Endothelial cell of umbilical vein (primary cell): ENCODE results near the gene CRHR1.

Source experiments
- EZH2 ChIP-seq: IDR thresholded peaks from 2 replicates; pipeline ENCODE4 v1.6.1; 2012; ENCODE audit warnings: borderline replicate concordance, low read depth, mild to moderate bottlenecking, moderate library complexity, low read length, inconsistent platforms; ENCODE audit not compliant: severe bottlenecking
- FOS ChIP-seq: IDR thresholded peaks from 2 replicates; pipeline ENCODE4 v1.6.1; 2011; ENCODE audit warnings: mild to moderate bottlenecking, low read length, moderate library complexity, borderline replicate concordance; ENCODE audit not compliant: insufficient read depth
- JUN ChIP-seq: IDR thresholded peaks from 2 replicates; pipeline ENCODE4 v1.6.1; 2011; ENCODE audit warnings: borderline replicate concordance, low read depth; ENCODE audit not compliant: insufficient read length, insufficient read depth
- MYC ChIP-seq: IDR thresholded peaks from one replicate; pipeline ENCODE4 v1.6.1; 2011; ENCODE audit warnings: mild to moderate bottlenecking, low read depth, low read length
- POLR2A ChIP-seq: IDR thresholded peaks from 2 replicates; pipeline ENCODE4 v1.6.1; 2012; ENCODE audit warnings: low read depth, mild to moderate bottlenecking, control low read depth, low read length
- POLR2AphosphoS5 ChIP-seq: IDR thresholded peaks from 2 replicates; pipeline ENCODE4 v1.6.1; 2012; ENCODE audit warnings: low read depth, mild to moderate bottlenecking, control low read depth, low read length, moderate library complexity; ENCODE audit not compliant: insufficient read depth
- TF ChIP-seq, protein P1 (sequence below), 2 donors: IDR thresholded peaks; 1 replicate in 1 of 2; 2 replicates in 1 of 2; pipeline ENCODE4 v1.5.1; 2011; ENCODE audit warnings: low read length in 2 of 2, mild to moderate bottlenecking in 2 of 2, moderate library complexity in 2 of 2, control low read depth in 1 of 2, inconsistent platforms in 1 of 2, low read depth in 1 of 2; ENCODE audit not compliant: insufficient read depth in 1 of 2; ENCODE audit errors: extremely low read depth in 1 of 2
- TF ChIP-seq, protein P2 (sequence below): IDR thresholded peaks from 2 replicates; pipeline ENCODE4 v1.6.1; 2011; ENCODE audit not compliant: insufficient read depth, insufficient read length

DNA sequence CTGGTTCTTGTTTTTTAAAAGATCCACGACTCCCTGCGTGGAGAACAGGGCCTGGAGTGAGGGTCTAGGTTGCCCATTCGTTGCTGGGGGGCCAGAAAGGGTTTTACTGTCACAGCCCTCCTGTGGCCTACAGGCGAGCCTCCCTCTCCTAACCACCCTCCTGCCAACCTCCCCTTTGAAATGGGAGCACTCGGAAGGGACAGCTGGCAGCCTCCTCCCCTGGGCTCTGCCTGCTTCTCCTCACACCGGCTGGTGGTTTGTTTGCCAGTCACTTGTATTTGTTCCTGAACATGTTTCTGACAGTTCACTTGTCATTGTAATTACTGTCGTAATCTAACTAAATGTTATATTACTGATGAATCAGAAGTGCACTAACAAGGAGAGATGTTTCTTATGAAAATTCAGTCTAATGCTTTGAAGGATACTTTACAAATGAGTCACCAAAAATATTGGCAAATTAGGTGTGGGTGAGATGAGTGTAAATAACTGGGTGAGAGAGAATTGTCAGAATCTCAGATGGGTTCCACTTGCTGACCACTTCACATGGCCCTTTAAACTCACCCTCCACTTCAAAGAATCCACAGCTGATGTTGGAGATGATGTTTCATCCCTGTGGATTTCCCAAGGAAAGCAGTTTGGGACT lies 57.9 kb downstream of the CRHR1 start:
- no peak for TF ChIP-seq POLR2A
- TF ChIP-seq, protein P1, sequence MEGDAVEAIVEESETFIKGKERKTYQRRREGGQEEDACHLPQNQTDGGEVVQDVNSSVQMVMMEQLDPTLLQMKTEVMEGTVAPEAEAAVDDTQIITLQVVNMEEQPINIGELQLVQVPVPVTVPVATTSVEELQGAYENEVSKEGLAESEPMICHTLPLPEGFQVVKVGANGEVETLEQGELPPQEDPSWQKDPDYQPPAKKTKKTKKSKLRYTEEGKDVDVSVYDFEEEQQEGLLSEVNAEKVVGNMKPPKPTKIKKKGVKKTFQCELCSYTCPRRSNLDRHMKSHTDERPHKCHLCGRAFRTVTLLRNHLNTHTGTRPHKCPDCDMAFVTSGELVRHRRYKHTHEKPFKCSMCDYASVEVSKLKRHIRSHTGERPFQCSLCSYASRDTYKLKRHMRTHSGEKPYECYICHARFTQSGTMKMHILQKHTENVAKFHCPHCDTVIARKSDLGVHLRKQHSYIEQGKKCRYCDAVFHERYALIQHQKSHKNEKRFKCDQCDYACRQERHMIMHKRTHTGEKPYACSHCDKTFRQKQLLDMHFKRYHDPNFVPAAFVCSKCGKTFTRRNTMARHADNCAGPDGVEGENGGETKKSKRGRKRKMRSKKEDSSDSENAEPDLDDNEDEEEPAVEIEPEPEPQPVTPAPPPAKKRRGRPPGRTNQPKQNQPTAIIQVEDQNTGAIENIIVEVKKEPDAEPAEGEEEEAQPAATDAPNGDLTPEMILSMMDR (IDR thresholded peaks at IDR 0.05; ENCODE audit: extremely low read depth in 1 of 2, insufficient read depth in 1 of 2, low read depth in 1 of 2, low read length in 2 of 2) = no peak
- TF ChIP-seq EZH2 = no peak
- TF ChIP-seq POLR2AphosphoS5 = no peak
- no peak for TF ChIP-seq MYC
- TF ChIP-seq JUN = no peak
- TF ChIP-seq FOS = no peak
- TF ChIP-seq, protein P2, sequence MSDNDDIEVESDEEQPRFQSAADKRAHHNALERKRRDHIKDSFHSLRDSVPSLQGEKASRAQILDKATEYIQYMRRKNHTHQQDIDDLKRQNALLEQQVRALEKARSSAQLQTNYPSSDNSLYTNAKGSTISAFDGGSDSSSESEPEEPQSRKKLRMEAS = no peak
